HFFc6 (cell line): ENCODE measurements around the gene CCAR1. TPM values are rescaled to one million over a fixed set of nuclear protein-coding genes. Genes with fewer than 3 reads are reported as not detected.
"Not testable (repeated sequence)": the region's sequence is repeated elsewhere in the genome, so short reads cannot be mapped to it uniquely, and the experiment has no call there.

Experiments
- DNase-seq: peaks from one replicate; pipeline ENCODE4 v3.0.0-alpha.2; 2018
- H3K27ac Mint-ChIP-seq: 2 replicates; pipeline ENCODE4 v1.8.0; 2020; ENCODE audit warnings: mild to moderate bottlenecking, mixed read lengths
- H3K27me3 Mint-ChIP-seq: 2 replicates; pipeline ENCODE4 v1.8.0; 2021; ENCODE audit warnings: mild to moderate bottlenecking, moderate library complexity, mixed read lengths; ENCODE audit not compliant: insufficient read depth
- H3K36me3 Mint-ChIP-seq: 2 replicates; pipeline ENCODE4 v1.8.0; 2021; ENCODE audit warnings: low read depth, mixed read lengths
- H3K4me1 Mint-ChIP-seq: 2 replicates; pipeline ENCODE4 v1.8.0; 2020; ENCODE audit warnings: low read depth, mixed read lengths
- H3K4me3 Mint-ChIP-seq: 2 replicates; pipeline ENCODE4 v1.8.0; 2020; ENCODE audit warnings: mild to moderate bottlenecking, moderate library complexity, mixed read lengths
- H3K9me3 Mint-ChIP-seq: 2 replicates; pipeline ENCODE4 v1.8.0; 2020; ENCODE audit warnings: mild to moderate bottlenecking, mixed read lengths
- total RNA-seq, 6 experiments: library from RNA; stranded (reverse); fragmentation: NEBNext Ultra II Directional; extraction: Animal tissue kit (Norgen Biotek cat#: 25700); gene quantifications; 2 replicates in 1 of 6; 3 replicates in 5 of 6; pipeline ENCODE4 v1.2.3, GENCODE V29; 2021
- TF ChIP-seq, protein P1 (sequence below): fragments of 200-600 bp; sonication (generic); IDR thresholded peaks from 2 replicates; pipeline ENCODE4 v1.5.0; 2021; ENCODE audit warnings: antibody characterized with exemption, mild to moderate bottlenecking

The CCAR1 gene
- total RNA-seq, 6 experiments from 2014 or later, result 48.2 to 71.2 (median 64.1) TPM

GRCh38 chr10:68826764-68827591, 105.9 kb downstream of the CCAR1 start, which contains the start of gene STOX1:
Gene STOX1, plus strand, starts transcription at chr10:68827531. Its CDS starts 93 bp downstream, at chr10:68827624.
- Mint-ChIP-seq H3K36me3 (no peaks in the 10 kb centered on the region), H3K27ac (no peak within 1 kb of the TSS), H3K27me3 (peaks cover 29% of the 10 kb centered on the region), H3K9me3 (no peaks in the 10 kb centered on the region), H3K4me1 (no peaks in the 10 kb centered on the region), H3K4me3 (peak within 1 kb of the TSS; percentile 82)
- DNase-seq, result no peak
- TF ChIP-seq, protein P1, sequence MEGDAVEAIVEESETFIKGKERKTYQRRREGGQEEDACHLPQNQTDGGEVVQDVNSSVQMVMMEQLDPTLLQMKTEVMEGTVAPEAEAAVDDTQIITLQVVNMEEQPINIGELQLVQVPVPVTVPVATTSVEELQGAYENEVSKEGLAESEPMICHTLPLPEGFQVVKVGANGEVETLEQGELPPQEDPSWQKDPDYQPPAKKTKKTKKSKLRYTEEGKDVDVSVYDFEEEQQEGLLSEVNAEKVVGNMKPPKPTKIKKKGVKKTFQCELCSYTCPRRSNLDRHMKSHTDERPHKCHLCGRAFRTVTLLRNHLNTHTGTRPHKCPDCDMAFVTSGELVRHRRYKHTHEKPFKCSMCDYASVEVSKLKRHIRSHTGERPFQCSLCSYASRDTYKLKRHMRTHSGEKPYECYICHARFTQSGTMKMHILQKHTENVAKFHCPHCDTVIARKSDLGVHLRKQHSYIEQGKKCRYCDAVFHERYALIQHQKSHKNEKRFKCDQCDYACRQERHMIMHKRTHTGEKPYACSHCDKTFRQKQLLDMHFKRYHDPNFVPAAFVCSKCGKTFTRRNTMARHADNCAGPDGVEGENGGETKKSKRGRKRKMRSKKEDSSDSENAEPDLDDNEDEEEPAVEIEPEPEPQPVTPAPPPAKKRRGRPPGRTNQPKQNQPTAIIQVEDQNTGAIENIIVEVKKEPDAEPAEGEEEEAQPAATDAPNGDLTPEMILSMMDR, result no peak

- not testable (repeated sequence) for H3K27ac Mint-ChIP-seq, H3K4me1 Mint-ChIP-seq, H3K36me3 Mint-ChIP-seq, H3K9me3 Mint-ChIP-seq, H3K4me3 Mint-ChIP-seq, DNase-seq
- H3K27me3 Mint-ChIP-seq, result peaks cover 30% of the 10 kb centered on the region
Observed at GRCh38 chr10:68827592-68827959, 106.5 kb downstream of the CCAR1 start.

DNA sequence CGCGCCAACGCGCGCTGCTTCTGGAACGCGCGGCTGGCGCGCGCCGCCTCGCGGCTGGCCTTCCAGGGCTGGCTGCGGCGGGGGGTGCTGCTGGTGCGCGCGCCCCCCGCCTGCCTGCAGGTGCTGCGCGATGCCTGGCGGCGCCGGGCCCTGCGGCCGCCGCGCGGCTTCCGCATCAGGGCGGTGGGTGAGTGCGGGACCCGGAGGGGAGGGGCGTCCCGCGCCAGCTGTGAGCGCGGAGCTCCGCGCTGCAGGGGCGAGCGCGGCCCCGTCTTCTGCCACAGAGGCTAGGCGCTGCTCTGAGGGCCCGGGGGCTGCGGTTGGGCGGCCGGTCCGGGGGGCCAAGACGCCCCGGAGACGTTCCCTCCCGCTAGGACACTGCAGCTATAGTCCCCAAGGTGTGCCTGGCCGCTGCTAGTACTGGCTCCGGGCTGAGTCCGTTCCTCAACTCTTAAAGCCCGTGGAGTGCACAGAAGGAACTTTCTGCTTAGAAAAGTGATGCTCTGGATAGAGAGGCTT, 107.1 kb downstream of the CCAR1 start:
- not testable (repeated sequence) for H3K36me3 Mint-ChIP-seq, H3K27ac Mint-ChIP-seq, DNase-seq

DNA sequence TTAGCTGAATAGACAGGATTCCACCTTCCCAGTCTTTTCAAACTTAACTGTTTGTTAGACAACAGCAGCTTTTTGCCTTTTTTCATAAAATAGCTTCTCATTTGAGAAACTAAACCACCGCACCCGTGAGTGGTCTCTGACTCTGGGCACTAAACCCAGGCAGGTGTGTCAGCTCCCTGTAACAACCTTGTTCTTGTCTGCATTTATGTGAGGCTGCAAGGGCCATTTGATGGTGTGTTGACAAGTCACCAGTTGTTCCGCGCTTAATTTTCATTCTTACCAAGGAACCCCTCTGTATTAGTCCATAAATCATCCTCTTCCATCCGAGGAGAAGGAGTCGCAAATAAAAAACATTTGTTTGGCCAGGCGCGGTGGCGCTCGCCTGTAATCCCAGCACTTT, 107.8 kb downstream of the CCAR1 start:
- Mint-ChIP-seq H3K27ac (no peak overlapping the region), H3K36me3 (no peaks in the 10 kb centered on the region), H3K4me1 (no peaks in the 10 kb centered on the region), H3K27me3 (peaks cover 43% of the 10 kb centered on the region), H3K4me3 (no peak overlapping the region), H3K9me3 (no peaks in the 10 kb centered on the region; the same call in 1 of the 2 replicates)
- DNase-seq, result no peak
- TF ChIP-seq, protein P1, result no peak

More for the DNA sequence above, 107.1 kb downstream of the CCAR1 start:
- not testable (repeated sequence) for H3K9me3 Mint-ChIP-seq, H3K4me3 Mint-ChIP-seq, H3K4me1 Mint-ChIP-seq
- peaks cover 36% of the 10 kb centered on the region for H3K27me3 Mint-ChIP-seq

DNA sequence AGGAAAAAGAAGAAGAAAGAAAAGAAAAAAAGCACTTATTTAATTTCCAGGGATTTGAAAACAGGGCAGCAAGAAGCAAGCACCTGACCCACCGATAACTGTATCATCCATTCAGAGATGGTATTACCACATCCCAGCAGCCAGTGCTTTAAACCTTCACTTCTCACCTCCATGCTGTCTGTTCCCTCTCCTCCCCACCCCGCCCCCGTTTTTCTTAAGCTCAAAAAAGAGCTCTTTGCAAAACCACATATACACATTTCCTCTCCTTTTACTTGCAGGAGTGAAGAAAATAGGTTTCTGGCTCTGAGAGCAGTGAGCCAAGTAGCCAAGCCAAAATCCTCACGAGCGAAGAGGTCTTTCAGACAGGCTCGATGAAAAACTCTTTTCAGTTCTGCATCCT, 108.5 kb downstream of the CCAR1 start:
- H3K36me3 Mint-ChIP-seq, result no peaks in the 10 kb centered on the region
- H3K27me3 Mint-ChIP-seq, result peaks cover 50% of the 10 kb centered on the region
- H3K27ac Mint-ChIP-seq, result no peak overlapping the region
- DNase-seq, result no peak
- no peak overlapping the region for H3K4me3 Mint-ChIP-seq
- H3K4me1 Mint-ChIP-seq, result no peaks in the 10 kb centered on the region
- TF ChIP-seq, protein P1, result no peak
- H3K9me3 Mint-ChIP-seq, result no peaks in the 10 kb centered on the region; the same call in 1 of the 2 replicates

DNA sequence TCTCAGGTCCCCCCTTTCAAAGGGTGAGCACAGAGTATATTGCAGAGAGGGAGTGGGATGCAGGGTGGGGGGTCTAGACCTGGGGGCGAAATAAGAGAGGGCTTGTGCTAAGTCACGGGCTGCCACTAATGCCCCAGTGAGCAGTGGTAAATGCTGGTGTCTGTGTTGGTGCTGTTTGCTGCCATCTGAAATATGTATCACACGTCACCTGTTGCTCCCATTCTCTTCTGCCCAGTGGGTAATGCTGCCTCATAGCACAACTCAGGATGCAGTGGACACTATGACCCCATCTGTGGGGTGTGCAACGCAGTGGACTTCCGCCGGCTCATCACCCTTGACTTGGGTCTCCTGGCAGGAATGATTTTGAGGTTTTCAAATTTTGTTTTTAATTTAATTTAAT, 108.9 kb downstream of the CCAR1 start:
- TF ChIP-seq, protein P1, result no peak
- H3K4me1 Mint-ChIP-seq, result no peaks in the 10 kb centered on the region
- no peak overlapping the region for H3K27ac Mint-ChIP-seq
- peaks cover 54% of the 10 kb centered on the region for H3K27me3 Mint-ChIP-seq
- no peaks in the 10 kb centered on the region for H3K36me3 Mint-ChIP-seq
- H3K9me3 Mint-ChIP-seq, result no peaks in the 10 kb centered on the region; the same call in 1 of the 2 replicates
- no peak for DNase-seq
- H3K4me3 Mint-ChIP-seq, result no peak overlapping the region
